DND-41 (cell line): ENCODE results near the gene DHX15.

ENCODE experiments used
- ATAC-seq: fragments of 200-7000 bp; cut with Tn5 transposase; 3 replicates; pipeline ENCODE4 v1.9.1; 2021; ENCODE audit warnings: low read depth; ENCODE audit not compliant: insufficient read depth
- DNase-seq: peaks from one replicate; pipeline ENCODE4 v3.0.0-alpha.2; 2020
- H2AFZ ChIP-seq: 2 replicates; pipeline ENCODE4 v1.6.0; 2012; ENCODE audit warnings: low read depth, low read length
- H3K27ac ChIP-seq: 2 replicates; pipeline ENCODE4 v1.5.1; 2012; ENCODE audit warnings: low read length, inconsistent platforms
- H3K27me3 ChIP-seq: fragments of 200-600 bp; sonication (generic); 2 replicates; pipeline ENCODE4 v1.6.0; 2012; ENCODE audit warnings: low read length, mild to moderate bottlenecking, inconsistent platforms; ENCODE audit not compliant: insufficient read depth, poor library complexity
- H3K36me3 ChIP-seq: 2 replicates; pipeline ENCODE4 v1.5.1; 2012; ENCODE audit warnings: low read length, inconsistent platforms; ENCODE audit not compliant: insufficient read depth
- H3K4me1 ChIP-seq: 2 replicates; pipeline ENCODE4 v1.5.1; 2012; ENCODE audit warnings: mild to moderate bottlenecking, low read length; ENCODE audit not compliant: insufficient read depth
- H3K4me2 ChIP-seq: 2 replicates; pipeline ENCODE4 v1.6.0; 2012; ENCODE audit warnings: mild to moderate bottlenecking, moderate library complexity, low read length, inconsistent platforms; ENCODE audit not compliant: insufficient read depth
- H3K4me3 ChIP-seq, 2 experiments: fragments of 200-600 bp in 1 of 2; shearing (Covaris generic) in 1 of 2; 2 replicates each; pipeline ENCODE4 v1.5.1; 2012 to 2016; ENCODE audit warnings: inconsistent platforms in 2 of 2, low read length in 2 of 2, mild to moderate bottlenecking in 2 of 2, low read depth in 1 of 2, moderate library complexity in 1 of 2
- H3K79me2 ChIP-seq: 2 replicates; pipeline ENCODE4 v1.6.0; 2012; ENCODE audit warnings: low read length, inconsistent platforms; ENCODE audit not compliant: insufficient read depth
- H3K9ac ChIP-seq: 2 replicates; pipeline ENCODE4 v1.6.0; 2012; ENCODE audit warnings: low read depth, mild to moderate bottlenecking, inconsistent platforms, low read length, moderate library complexity
- H3K9me3 ChIP-seq: 2 replicates; pipeline ENCODE4 v1.5.1; 2012; ENCODE audit warnings: low read length, moderate library complexity, mild to moderate bottlenecking, inconsistent platforms; ENCODE audit not compliant: insufficient read depth, severe bottlenecking
- H4K20me1 ChIP-seq: 2 replicates; pipeline ENCODE4 v1.6.0; 2012; ENCODE audit warnings: low read length; ENCODE audit not compliant: insufficient read depth
- CTCF ChIP-seq: IDR thresholded peaks from 2 replicates; pipeline ENCODE4 v1.5.1; 2012; ENCODE audit warnings: borderline replicate concordance, low read length, moderate library complexity, mild to moderate bottlenecking; ENCODE audit not compliant: poor library complexity, severe bottlenecking; ENCODE audit errors: extremely low read depth
- EZH2 ChIP-seq: IDR thresholded peaks from 3 replicates; pipeline ENCODE4 v1.6.1; 2012; ENCODE audit warnings: borderline replicate concordance, low read depth, mild to moderate bottlenecking, moderate library complexity, low read length, inconsistent platforms; ENCODE audit not compliant: severe bottlenecking

DHX15 gene

DNA sequence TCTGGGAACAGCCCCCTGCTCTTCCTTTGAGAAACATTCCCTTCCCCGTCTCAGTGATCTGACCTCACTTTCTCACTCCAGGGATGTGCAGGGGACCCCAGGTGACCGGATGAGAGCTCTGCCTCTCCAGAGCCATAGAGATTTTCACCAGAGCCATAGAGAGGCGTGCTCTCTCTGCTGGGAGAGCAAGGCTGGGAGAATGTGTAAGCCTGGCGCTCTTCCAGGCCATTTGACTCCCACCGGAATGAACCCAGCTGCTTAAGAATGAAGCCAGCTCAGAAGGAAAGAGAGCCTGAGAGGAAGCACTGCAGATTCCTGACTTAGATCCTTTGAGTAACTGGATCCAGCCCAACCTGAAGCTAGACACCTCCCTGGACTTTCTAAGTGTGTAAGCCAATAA, 106.4 kb downstream of the DHX15 start:
- Histone ChIP-seq H2AFZ (no peak overlapping the region), H3K27me3 (no peaks in the 10 kb centered on the region), H3K9me3 (no peaks in the 10 kb centered on the region), H3K4me1 (peaks cover 8% of the 10 kb centered on the region; the same call in 1 of the 2 replicates), H3K27ac (no peak overlapping the region), H3K36me3 (no peaks in the 10 kb centered on the region), H3K4me3 (no peak overlapping the region), H4K20me1 (no peaks in the 10 kb centered on the region), H3K79me2 (no peaks in the 10 kb centered on the region), H3K9ac (no peak overlapping the region), H3K4me2 (no peak overlapping the region)
- DNase-seq (no peak), ATAC-seq (no peak)
- TF ChIP-seq EZH2 (no peak), CTCF (no peak)
